Bone marrow (tissue), 2 donors: Measurements from ENCODE around the gene CABCOCO1.

Experiments
- DNase-seq, 2 donors: peaks; one replicate each; lab custom pipeline; 2025; lab: John Stamatoyannopoulos, UW

CABCOCO1 gene

DNA sequence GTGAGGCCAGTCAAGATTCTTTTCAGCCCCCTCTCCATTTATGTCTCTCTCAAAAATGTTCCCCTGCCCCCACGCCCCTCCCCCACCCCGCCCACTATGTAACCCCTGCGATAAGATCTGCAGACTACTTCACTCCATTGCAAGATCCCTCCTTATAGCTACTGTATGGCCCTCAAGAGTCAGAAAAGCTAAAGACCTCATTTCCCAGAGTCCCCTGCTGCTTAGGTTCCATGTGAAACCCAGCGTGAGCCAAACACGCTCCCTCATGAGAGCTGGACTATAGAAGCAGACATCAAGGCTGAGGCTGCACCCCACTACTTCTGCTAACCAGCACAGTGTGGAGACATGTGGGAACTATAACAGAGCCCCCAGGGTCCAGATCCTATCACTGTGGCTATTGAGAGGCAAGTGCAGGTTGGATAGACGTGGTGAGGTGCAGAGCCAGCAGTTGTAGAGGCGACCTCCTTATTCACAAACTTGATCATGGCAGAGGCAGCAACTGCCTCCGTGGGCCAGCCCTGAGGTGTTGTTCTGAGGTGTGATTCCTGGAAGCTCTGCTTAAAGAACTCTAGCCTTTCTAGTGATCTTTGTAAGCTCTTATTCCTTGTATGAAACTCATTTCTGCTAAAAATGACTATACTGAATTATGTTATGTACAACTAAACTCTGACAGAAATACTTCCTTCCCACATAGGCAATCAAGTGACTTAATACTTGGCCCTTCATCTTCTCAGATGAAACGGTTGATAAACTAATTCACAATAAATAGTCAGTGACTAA is 121.8 kb downstream of the CABCOCO1 start:
- no peak for DNase-seq

DNA sequence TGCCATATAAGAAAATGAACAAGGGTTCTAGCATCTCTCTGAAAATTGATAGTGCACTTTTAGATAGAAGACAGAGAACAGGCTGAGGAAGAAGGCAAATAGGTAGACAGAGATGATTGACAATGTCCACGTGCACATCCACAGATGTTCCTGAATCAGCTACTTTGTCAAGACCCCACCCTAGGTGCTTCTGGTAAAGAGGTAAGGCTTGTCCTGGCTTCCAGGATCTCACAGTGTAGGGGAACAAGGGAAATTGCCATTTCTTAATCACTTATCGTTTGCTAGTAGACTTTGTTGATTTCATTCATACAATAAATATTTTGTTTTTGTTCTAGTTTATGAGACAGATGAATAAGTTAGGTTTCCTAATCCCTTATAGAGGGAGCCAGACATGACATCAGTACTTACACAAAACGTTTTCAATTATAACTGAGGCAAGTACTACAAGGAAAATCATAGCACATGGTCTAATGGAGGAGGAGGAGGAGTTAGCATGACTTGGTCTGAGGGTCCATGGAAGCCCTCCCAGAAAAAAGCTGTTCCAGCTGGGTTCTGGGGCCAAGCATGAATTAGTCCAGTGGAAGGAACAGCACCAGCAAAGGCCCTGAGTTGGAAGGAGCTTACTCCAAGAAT is 122.9 kb downstream of the CABCOCO1 start:
- DNase-seq = no peak

DNA sequence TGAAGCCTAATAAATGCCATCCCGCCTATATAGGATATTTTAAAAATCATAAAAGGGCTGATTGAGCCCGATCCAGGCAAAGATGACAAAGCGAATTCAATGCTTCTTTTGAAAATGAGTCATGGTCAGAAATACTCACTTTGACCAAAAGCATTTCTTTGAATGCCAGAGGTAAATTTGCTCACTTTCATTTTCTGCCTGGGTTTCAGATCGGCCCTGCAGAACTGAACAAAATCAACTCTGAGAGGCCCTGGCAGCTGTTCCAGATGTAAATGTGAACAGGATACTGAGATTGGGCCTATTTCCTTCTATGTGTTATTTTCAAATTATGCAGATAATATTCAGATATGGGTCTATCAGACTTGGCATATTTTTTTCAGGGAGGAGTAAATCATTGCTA is 124.0 kb downstream of the CABCOCO1 start:
- DNase-seq = peak in 1 of 2 donors; percentile 87

DNA sequence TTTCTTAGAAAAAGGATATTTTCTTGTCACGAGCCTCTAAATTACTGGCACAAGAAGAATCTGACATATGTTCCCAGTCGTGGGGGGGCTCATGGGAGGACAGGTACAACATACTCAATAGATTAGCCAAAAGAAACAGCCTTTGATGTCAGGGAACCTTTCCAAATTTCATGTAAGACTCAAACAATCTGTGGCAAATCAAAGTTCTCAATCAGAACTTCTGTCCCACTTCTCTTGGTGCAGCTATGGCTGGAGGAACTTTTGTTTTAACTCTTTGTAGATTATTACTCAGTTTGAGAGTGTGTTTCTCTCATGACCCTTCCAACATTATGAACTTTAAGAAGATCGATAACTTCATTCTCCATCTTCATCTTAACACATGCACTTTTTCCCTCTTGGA is 124.4 kb downstream of the CABCOCO1 start:
- DNase-seq = no peak

DNA sequence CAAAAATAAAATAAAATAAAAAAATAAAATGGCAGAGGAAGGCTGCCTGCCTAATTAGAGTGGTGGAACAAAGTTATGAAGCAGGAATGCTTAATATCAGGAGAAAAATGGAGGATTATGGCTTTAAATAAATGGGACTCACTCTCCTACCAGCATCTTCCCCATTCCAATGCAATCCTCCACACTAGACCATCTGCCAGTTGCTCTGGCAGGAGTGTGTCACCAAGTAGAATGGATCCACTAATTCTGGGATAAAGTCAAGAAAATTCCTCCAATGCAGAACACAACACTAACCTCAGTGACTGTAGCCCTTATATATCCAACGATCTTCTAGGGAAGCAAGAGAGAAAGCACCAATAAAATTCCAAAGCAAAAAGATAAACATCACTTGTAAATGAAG is 126.3 kb downstream of the CABCOCO1 start:
- no peak for DNase-seq

DNA sequence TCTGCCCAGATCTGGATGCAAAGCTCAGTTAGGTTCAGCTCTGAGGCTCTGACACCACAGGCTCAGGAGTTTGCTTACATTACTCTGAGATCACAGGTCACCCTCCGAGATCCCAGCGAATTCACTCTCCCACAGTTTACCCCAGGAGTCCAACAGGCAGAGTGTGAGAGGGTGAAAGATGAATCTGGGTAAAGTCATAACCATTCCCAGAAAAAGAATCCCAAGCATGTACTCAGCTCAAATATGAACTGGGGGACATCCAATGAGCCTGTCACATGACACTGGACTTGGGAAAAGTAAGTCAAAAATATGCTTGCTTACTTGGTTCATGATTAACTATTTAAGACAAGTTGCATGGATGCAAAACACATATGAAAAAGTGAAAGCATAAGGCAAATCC is 128.5 kb downstream of the CABCOCO1 start:
- no peak for DNase-seq

DNA sequence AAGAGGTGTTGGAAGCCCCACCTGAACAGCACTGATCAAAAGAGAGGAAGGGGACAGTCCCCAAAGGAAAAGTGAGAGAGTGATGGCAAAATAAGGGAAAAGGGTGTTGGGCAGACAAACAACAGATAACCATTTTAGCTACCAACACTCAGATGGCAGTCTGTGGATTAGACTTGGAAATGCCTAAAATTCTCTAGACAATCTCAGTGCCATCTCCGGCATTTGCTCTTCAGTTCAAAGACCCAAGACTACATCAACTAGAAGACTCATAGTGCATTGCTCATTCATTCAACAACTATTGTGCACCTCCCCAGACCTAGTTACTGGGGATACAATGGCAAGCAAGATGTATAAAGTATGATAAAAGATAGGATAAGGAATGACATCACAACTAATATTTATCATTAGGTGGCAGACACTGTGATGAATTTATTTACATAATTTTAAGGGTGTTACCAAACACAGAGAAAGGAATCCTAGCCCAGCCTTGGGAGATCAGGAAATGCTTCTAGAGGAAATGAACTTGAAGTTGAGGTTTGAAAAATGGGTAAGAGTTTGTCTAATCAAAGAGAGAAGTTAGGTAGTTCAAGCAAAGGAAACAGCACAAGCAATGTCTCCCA is 129.5 kb downstream of the CABCOCO1 start:
- no peak for DNase-seq

DNA sequence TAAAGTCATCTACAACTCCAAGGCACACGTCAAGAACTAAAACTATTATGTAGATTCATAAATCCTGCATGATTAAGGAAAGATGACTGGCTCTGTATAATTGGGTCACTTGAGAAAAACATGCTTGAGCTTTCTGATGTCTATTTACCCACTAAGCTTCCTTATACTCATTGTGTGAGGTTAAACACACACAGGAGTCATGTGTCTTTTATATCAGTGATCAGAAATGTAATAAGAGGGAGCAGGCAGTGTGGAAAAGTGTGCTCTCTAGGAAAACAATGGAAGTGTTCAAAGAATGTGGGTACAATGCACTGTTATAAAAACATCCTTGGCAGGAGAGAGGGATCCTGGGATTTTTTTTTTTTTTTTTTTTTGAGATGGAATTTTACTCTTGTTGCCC is 130.2 kb downstream of the CABCOCO1 start:
- no peak for DNase-seq

DNA sequence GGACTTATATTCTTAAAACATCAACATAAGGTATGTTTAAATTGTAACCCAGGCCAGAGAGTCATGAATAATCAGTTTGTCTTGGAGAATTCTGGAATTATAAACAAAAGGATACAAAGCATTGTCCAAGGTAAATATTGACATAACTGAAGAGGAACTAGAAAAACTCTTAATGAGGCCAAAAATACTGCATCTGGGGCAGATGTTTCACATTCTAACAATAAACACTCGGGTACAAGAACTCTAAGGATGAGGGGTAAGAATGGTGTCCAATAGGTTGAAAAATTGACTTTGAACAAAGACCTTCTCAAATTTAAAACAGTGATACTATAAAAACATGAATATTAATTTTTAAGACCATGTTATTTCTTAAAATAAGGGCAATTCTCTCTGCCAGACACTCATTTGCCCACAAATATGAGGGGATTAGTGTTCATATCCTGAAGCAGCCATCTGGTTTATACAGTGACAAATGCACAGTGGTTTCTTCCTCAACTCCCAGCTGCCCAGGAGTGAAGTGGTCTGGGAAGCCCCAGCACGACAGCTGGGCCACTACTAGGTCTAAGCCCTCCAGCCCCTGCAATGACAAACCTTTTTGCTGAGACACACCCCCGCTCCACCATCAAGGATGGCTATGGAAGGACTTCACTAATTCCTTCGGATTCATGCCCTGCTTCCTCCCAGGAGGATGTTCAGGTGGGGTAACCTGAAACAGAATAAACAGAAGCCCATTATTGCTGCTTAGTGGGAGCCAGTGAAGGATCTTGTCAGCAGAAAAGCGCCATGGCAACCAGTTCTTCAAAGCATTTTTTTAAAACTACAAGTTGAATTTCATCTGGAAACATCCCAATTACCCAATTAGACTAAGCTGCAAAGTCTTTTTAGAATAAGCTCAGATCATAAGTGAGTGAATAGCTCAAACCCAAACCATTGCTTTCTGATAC is 131.3 kb downstream of the CABCOCO1 start:
- no peak for DNase-seq

DNA sequence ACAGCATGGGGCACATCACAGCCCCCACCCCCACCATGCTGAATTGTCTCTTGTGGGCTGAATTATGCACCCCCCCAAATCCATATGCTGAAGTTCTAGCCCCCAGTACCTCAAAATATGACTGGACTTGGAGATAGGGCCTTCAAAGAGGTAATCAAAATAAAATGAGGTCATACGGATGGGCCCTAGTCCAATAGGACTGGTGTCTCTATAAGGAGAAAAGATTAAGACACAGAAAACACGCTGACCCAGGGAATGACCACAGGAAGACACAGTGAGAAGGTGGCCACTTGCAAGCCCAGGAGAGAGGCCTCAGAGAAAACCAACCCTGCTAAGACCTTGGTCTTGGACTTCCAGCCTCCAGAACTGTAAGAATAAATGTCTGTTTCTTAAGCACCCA is 132.4 kb downstream of the CABCOCO1 start:
- DNase-seq = no peak

DNA sequence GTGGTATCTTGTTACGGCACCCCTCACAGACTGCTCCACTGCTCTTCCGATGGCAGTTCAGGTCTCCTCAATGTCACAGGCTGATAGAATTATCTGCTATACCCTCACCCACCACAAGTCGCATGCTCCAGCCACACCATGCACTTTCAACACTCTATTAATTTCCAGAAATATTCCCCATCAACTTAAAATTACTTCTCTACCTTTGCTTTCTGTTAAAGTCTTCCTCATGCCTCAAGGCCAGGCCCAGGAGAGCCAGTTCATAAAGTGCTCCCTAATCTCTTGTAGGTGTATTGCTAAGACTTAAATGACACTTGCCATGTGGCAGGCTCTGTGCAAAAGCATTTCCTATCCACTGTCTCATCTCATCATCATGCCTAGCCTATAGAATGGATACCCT is 132.8 kb downstream of the CABCOCO1 start:
- no peak for DNase-seq

DNA sequence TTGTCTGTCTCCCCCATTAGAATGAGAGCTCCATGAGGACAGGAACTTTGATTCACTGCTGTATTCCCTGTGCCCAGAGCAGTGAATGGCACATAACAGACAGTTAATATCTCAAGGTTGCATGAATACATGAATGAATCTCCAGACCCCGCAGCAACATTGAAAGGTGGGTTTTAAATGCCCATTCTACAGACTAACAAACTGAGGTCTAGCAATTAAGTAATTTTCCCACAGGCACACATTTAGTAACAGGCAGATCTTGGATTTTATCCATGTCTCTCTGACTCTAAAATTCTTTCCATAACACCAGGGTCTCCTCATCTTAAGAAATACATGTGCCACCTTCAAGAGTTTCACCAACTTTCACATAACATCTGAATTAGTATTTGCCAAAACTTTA is 134.1 kb downstream of the CABCOCO1 start:
- DNase-seq = no peak

DNA sequence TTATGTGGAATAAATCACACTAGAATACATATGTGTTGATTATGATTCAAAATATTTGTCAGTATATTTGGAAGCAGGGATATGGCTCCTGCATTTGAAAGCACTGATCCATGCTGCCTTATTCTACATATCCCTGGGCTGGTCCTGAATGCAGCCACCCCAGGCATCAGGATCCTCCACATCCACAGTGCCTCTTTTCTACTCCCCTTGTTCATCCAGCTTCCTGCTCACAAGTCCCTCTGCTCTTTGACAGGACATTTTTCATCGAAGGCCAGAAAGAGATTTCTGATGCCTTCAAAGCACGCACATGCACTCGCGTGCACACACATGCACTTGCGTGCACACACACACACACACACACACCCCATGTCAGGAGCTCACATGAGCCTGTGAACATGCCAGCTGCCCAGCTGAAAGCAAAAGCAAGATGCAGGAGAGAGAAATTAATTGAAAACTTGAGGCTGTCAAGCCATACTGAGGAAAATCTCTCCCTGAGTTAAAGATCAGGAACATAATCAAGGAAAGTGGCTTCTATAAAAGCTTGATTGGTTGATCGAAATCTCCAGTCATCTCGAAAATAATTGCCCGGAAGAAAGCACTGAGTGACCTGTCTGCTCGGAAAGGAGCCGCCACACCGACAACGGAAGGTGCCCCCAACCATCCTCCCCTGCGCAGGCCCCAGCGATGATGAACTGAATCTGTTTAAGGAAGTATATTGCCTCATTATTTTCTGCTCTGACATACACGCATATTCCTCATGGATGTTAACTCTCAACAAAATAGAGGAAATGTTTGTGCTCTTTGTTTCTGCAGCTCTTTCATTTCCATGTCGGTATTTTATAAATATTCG is 134.8 kb downstream of the CABCOCO1 start:
- DNase-seq = no peak

DNA sequence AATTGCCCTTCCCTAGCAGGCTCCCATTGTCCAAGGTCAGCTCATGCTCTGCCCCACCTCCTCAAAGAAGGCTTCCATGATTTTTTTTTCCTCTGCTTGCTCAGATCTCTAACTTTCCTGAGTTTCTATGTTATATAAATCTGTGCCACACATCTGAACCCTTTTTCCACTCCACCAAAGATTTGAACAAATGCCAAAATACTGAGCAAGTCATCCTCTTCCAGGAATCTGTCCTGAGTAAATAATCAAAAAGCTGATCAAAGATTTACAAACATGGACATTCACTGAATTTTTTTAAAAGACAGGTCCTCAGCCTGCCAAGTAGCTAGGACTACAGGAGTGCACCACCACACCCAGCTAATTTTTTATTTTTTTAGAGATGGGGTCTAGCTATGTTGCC is 136.0 kb downstream of the CABCOCO1 start:
- DNase-seq = no peak

DNA sequence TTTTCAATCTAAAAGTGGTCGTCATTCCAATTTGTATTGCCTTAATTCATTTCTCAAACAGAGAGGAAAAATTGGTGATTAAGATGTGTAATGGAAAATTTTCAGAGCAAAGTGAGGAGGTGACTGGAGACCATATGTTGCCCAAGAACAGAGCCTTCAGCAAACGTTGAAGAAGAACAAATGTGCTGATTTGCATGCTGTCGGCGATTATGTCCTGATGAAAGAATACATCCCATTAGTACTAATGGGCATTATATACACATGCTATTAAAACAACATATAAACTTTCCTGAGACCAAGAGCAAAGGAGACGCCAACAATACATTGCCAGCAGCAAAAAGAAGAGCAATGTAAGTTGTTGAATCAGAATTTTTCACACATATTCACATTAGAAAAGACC is 138.8 kb downstream of the CABCOCO1 start:
- no peak for DNase-seq

DNA sequence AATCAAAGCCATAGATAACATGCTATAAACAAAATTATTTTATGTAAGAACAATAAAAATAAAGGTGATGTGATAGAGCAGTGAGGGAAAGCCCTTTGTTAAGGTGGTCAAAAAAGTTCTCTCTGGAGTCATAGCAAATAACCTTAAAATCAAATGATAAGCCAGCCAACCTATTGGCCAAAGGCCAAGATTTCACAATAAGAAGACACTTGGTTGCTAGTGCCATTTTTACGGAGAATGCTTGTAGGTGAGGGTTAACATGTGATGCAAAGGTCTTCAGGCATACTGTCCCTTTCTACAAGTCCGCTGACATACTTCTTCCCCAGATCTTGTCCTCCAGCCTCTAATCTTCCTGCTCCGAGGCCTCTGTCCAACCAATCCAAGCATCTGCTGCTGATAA is 140.5 kb downstream of the CABCOCO1 start:
- no peak for DNase-seq

DNA sequence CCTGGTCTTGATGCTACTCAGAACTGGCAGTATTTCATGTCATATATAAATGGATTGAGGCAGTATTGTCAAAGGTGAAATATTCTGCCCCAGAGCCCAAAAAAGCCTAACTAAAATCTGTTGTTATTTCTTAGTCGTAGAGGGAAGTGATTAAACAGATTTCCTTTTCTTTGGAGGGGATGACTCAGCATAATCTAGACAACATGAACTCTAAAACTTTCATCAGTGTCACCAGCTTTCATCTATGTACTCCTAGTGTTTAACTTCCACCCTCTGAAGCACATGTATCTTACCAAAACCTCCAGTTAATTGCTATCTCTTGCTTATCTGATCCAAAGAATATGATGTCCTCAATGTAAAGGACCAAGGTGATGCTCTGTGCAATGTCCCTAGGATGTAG is 141.7 kb downstream of the CABCOCO1 start:
- DNase-seq = peak in 1 of 2 donors; percentile 87

DNA sequence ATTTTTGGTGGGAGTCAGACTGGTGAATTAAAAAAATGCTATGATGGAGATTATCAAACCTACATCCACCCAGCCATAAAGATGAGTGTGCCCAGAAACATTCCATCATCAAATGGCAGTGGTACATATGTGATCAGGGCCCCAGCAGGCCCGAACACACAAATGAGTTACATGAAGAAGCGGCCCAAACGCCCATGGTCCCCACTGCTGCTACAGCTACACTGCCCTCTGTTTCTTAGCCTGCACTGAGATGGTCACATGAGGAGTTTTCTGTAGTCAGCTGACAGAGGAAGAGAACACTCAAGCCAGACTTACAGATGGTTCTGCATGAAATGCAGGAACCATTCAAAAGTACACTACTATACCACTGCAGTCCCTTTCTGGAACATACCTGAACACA is 142.4 kb downstream of the CABCOCO1 start:
- no peak for DNase-seq

DNA sequence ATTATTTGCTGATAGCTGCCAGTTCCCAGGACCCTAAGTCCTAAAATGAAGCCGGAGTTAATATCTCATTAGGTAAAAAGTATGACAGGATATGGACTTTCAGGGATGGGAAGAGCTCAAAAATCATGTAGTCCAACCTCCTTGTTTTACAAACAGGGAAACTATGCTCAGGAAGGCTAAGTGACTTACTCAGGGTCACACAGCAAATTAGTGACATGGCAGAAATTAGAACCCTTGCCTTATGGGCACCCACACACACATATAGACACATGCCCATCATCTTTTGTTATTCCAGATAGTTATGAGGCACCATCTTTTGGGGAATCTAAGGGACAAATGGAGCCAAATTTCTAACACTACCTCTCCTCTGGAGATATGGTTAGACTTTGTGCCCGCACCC is 147.5 kb downstream of the CABCOCO1 start:
- no peak for DNase-seq

DNA sequence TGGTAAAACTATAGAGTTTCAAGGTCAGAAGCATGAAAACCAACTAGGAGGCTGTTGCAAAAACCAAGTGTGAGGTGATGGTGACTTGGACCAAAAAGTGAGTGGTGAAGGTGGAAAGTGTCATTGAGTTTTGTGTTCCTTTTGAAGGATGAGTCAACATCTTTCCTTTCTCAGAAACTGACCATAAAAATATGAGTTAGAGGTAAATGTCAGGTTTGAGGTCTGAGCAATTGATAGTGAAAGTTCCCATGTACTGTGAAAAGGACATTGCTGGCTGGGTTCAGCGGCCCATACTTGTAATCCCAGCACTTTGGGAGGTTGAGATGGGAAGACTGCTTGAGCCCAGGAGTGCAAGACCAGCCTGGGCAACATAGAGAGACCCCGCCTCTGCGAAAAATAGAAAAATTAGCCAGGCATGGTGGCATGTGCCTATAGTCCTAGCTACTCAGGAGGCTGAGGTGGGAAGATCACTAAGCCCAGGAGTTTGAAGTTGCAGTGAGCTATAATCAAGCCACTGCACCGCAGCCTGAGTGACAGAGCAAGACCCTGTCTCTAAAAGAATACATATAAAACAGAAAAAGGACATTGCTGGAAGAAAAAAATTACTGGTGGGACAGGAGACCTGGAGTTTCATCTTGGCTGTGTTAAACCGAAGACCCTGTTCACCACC is 149.5 kb downstream of the CABCOCO1 start:
- DNase-seq = no peak

DNA sequence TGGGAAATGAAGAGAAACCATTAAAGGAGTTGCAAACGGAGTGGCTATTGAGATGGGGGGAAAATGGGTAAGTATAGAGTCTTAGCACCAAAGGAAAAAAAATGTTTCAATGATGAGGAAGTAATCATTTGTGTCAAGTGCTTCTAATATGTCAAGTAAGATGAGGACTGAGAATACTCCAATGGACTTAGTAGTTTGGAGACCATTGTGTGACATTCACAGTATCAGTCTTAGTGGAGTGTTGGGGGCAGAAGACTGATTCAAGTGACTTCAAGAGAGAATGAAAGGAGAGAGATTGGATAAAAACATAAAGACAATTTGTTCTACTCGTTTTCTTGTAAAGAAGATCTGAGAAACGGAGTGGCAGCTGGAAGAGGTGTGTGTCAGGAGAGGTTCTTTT is 150.2 kb downstream of the CABCOCO1 start:
- no peak for DNase-seq
